ENCODE measurements around the gene TMEM191C. TPM values are rescaled to one million over a fixed set of nuclear protein-coding genes. Genes with fewer than 3 reads are reported as not detected.
"Not testable (repeated sequence)": the region's sequence is repeated elsewhere in the genome, so short reads cannot be mapped to it uniquely, and the experiment has no call there.

Gene TMEM191C
- total and polyA plus RNA-seq, 3 experiments from 2014 or later: 0.64 to 2.2 (median 0.70) TPM

GRCh38 chr22:21438013-21438412 is 29.2 kb upstream of the TMEM191C start:
- H3K4me1 Mint-ChIP-seq; H3K27ac ChIP-seq (ENCODE audit: low read depth, low read length); DNase-seq; H3K36me3 ChIP-seq (ENCODE audit: insufficient read depth, low read length); H3K27ac Mint-ChIP-seq; H3K36me3 Mint-ChIP-seq; H3K4me3 Mint-ChIP-seq; H3K4me3 ChIP-seq (ENCODE audit: low read length); POLR2A ChIA-PET; H3K9me3 Mint-ChIP-seq; H3K9me3 ChIP-seq (ENCODE audit: low read length); H3K4me1 ChIP-seq (ENCODE audit: insufficient read depth, low read length); H3K27me3 Mint-ChIP-seq; H3K27me3 ChIP-seq (ENCODE audit: insufficient read depth, low read length, poor library complexity, severe bottlenecking); CTCF ChIA-PET: not testable (repeated sequence)

GRCh38 chr22:21440018-21440636 is 27.1 kb upstream of the TMEM191C start:
- H3K4me1 ChIP-seq (ENCODE audit: insufficient read depth, low read length); H3K9me3 Mint-ChIP-seq; H3K4me1 Mint-ChIP-seq; H3K36me3 ChIP-seq (ENCODE audit: insufficient read depth, low read length); H3K4me3 ChIP-seq (ENCODE audit: low read length); H3K27me3 Mint-ChIP-seq; POLR2A ChIA-PET; CTCF ChIA-PET; H3K27me3 ChIP-seq (ENCODE audit: insufficient read depth, low read length, poor library complexity, severe bottlenecking); H3K27ac ChIP-seq (ENCODE audit: low read depth, low read length); H3K9me3 ChIP-seq (ENCODE audit: low read length); DNase-seq; H3K4me3 Mint-ChIP-seq; H3K27ac Mint-ChIP-seq: not testable (repeated sequence)
- H3K36me3 Mint-ChIP-seq: peaks cover 0 to 16% (median 0%) of the 10 kb centered on the region in 3 donors

- H3K4me3 Mint-ChIP-seq; H3K27ac Mint-ChIP-seq; H3K4me3 ChIP-seq (ENCODE audit: low read length); POLR2A ChIA-PET; H3K27me3 Mint-ChIP-seq; DNase-seq; H3K9me3 Mint-ChIP-seq; H3K36me3 ChIP-seq (ENCODE audit: insufficient read depth, low read length); H3K27me3 ChIP-seq (ENCODE audit: insufficient read depth, low read length, poor library complexity, severe bottlenecking); H3K4me1 Mint-ChIP-seq; H3K9me3 ChIP-seq (ENCODE audit: low read length); H3K4me1 ChIP-seq (ENCODE audit: insufficient read depth, low read length); H3K27ac ChIP-seq (ENCODE audit: low read depth, low read length); CTCF ChIA-PET: not testable (repeated sequence)
- peaks cover 0 to 17% (median 0%) of the 10 kb centered on the region in 3 donors for H3K36me3 Mint-ChIP-seq
Observed at GRCh38 chr22:21440676-21441075, 26.5 kb upstream of the TMEM191C start.

GRCh38 chr22:21441170-21441569 is 26.0 kb upstream of the TMEM191C start:
- H3K27ac Mint-ChIP-seq; H3K27me3 ChIP-seq (ENCODE audit: insufficient read depth, low read length, poor library complexity, severe bottlenecking); CTCF ChIA-PET; H3K36me3 ChIP-seq (ENCODE audit: insufficient read depth, low read length); H3K27ac ChIP-seq (ENCODE audit: low read depth, low read length); H3K9me3 ChIP-seq (ENCODE audit: low read length); POLR2A ChIA-PET; H3K4me3 Mint-ChIP-seq; DNase-seq; H3K4me1 Mint-ChIP-seq; H3K27me3 Mint-ChIP-seq; H3K4me1 ChIP-seq (ENCODE audit: insufficient read depth, low read length); H3K9me3 Mint-ChIP-seq; H3K4me3 ChIP-seq (ENCODE audit: low read length): not testable (repeated sequence)
- H3K36me3 Mint-ChIP-seq: peaks cover 0 to 22% (median 0%) of the 10 kb centered on the region in 3 donors

- H3K9me3 ChIP-seq (ENCODE audit: low read length); H3K9me3 Mint-ChIP-seq; H3K27me3 Mint-ChIP-seq; H3K4me3 ChIP-seq (ENCODE audit: low read length); H3K36me3 ChIP-seq (ENCODE audit: insufficient read depth, low read length); H3K27me3 ChIP-seq (ENCODE audit: insufficient read depth, low read length, poor library complexity, severe bottlenecking); H3K27ac Mint-ChIP-seq; H3K4me3 Mint-ChIP-seq; DNase-seq; POLR2A ChIA-PET; H3K27ac ChIP-seq (ENCODE audit: low read depth, low read length); H3K4me1 ChIP-seq (ENCODE audit: insufficient read depth, low read length); H3K4me1 Mint-ChIP-seq; CTCF ChIA-PET: not testable (repeated sequence)
- H3K36me3 Mint-ChIP-seq: peaks cover 0 to 28% (median 0%) of the 10 kb centered on the region in 3 donors
Observed at GRCh38 chr22:21442123-21442522, 25.1 kb upstream of the TMEM191C start.

GRCh38 chr22:21442646-21443045 is 24.5 kb upstream of the TMEM191C start:
- H3K9me3 Mint-ChIP-seq; H3K9me3 ChIP-seq (ENCODE audit: low read length); H3K4me3 Mint-ChIP-seq; POLR2A ChIA-PET; DNase-seq; H3K36me3 ChIP-seq (ENCODE audit: insufficient read depth, low read length); H3K27ac Mint-ChIP-seq; H3K27ac ChIP-seq (ENCODE audit: low read depth, low read length); H3K27me3 ChIP-seq (ENCODE audit: insufficient read depth, low read length, poor library complexity, severe bottlenecking); CTCF ChIA-PET; H3K27me3 Mint-ChIP-seq; H3K4me1 ChIP-seq (ENCODE audit: insufficient read depth, low read length); H3K4me1 Mint-ChIP-seq; H3K4me3 ChIP-seq (ENCODE audit: low read length): not testable (repeated sequence)
- peaks cover 0 to 33% (median 0%) of the 10 kb centered on the region in 3 donors for H3K36me3 Mint-ChIP-seq

GRCh38 chr22:21443057-21443734 is 24.0 kb upstream of the TMEM191C start:
- no peaks in the 10 kb centered on the region for H3K9me3 Mint-ChIP-seq
- no peaks in the 10 kb centered on the region for H3K27me3 Mint-ChIP-seq
- Histone ChIP-seq H3K27me3 (ENCODE audit: insufficient read depth, low read length, poor library complexity, severe bottlenecking) (no peaks in the 10 kb centered on the region), H3K9me3 (ENCODE audit: low read length) (no peaks in the 10 kb centered on the region), H3K4me3 (ENCODE audit: low read length) (no peak overlapping the region), H3K4me1 (ENCODE audit: insufficient read depth, low read length) (no peaks in the 10 kb centered on the region), H3K36me3 (ENCODE audit: insufficient read depth, low read length) (peaks cover 4% of the 10 kb centered on the region), H3K27ac (ENCODE audit: low read depth, low read length) (no peak overlapping the region)
- H3K4me1 Mint-ChIP-seq: no peaks in the 10 kb centered on the region
- POLR2A ChIA-PET: no interaction called here
- no peak for DNase-seq
- CTCF ChIA-PET: no interaction called here
- H3K27ac Mint-ChIP-seq: peak overlapping the region in 1 of 8 donors; percentile 88
- H3K36me3 Mint-ChIP-seq: peaks cover 0 to 36% (median 0%) of the 10 kb centered on the region in 3 donors
- H3K4me3 Mint-ChIP-seq: no peak overlapping the region

GRCh38 chr22:21443735-21444421 is 23.3 kb upstream of the TMEM191C start:
- Histone ChIP-seq H3K27ac (ENCODE audit: low read depth, low read length) (no peak overlapping the region), H3K4me1 (ENCODE audit: insufficient read depth, low read length) (no peaks in the 10 kb centered on the region), H3K36me3 (ENCODE audit: insufficient read depth, low read length) (peaks cover 4% of the 10 kb centered on the region), H3K9me3 (ENCODE audit: low read length) (no peaks in the 10 kb centered on the region), H3K27me3 (ENCODE audit: insufficient read depth, low read length, poor library complexity, severe bottlenecking) (no peaks in the 10 kb centered on the region), H3K4me3 (ENCODE audit: low read length) (no peak overlapping the region)
- peaks cover 0 to 36% (median 0%) of the 10 kb centered on the region in 3 donors for H3K36me3 Mint-ChIP-seq
- CTCF ChIA-PET: no interaction called here
- no peak overlapping the region for H3K4me3 Mint-ChIP-seq
- no peaks in the 10 kb centered on the region for H3K27me3 Mint-ChIP-seq
- peak overlapping the region in 1 of 8 donors; percentile 19 for H3K27ac Mint-ChIP-seq
- POLR2A ChIA-PET: no interaction called here
- H3K4me1 Mint-ChIP-seq: no peaks in the 10 kb centered on the region
- no peaks in the 10 kb centered on the region for H3K9me3 Mint-ChIP-seq
- DNase-seq: no peak

All from CD8-positive, alpha-beta memory T cell (primary cell).